K562 (cell line): ENCODE data around the gene SRMS. TPM values are rescaled to one million over a fixed set of nuclear protein-coding genes. Genes with fewer than 3 reads are reported as not detected.
A peak's percentile ranks its signal among the peaks of the same experiment; 100 is the strongest.

Source experiments
- ARHGAP35 ChIP-seq: fragments of 450-650 bp; IDR thresholded peaks from 2 replicates; pipeline ENCODE4 v1.6.1; 2018; ENCODE audit not compliant: partially characterized antibody
- CHD1 ChIP-seq: fragments of 200-600 bp; sonication (generic); IDR thresholded peaks from one replicate; pipeline ENCODE4 v1.6.1; 2012; ENCODE audit warnings: mild to moderate bottlenecking, moderate library complexity, low read length, inconsistent platforms
- DPF2 ChIP-seq: fragments of 450-650 bp; IDR thresholded peaks from 2 replicates; pipeline ENCODE4 v1.6.1; 2016
- HCFC1 ChIP-seq: IDR thresholded peaks from 2 replicates; pipeline ENCODE4 v1.6.1; 2012; ENCODE audit warnings: low read depth, low read length, improper control_type of control experiment
- POLR2A ChIP-seq: fragments of 450-650 bp; conservative IDR thresholded peaks from 2 replicates; pipeline ENCODE4 v1.6.1; 2016
- POLR3A ChIP-seq: IDR thresholded peaks from 2 replicates; pipeline ENCODE4 v1.6.1; 2011; ENCODE audit warnings: borderline replicate concordance, mild to moderate bottlenecking, moderate library complexity; ENCODE audit not compliant: insufficient read length, insufficient read depth; ENCODE audit errors: extremely low read depth
- POU5F1 ChIP-seq: fragments of 150-350 bp; IDR thresholded peaks from 2 replicates; pipeline ENCODE4 v1.6.1; 2014; ENCODE audit warnings: borderline replicate concordance, low read length, low read depth, mild to moderate bottlenecking; ENCODE audit not compliant: partially characterized antibody
- TAL1 ChIP-seq: fragments of 450-650 bp; IDR thresholded peaks from 2 replicates; pipeline ENCODE4 v1.6.1; 2016; ENCODE audit warnings: mild to moderate bottlenecking
- TCFL5 ChIP-seq: fragments of 250-450 bp; sonication (Bioruptor Pico); conservative IDR thresholded peaks from 2 replicates; pipeline ENCODE4 v1.6.1; 2021; ENCODE audit warnings: mild to moderate bottlenecking, moderate library complexity, matching md5 sums
- ZEB2 ChIP-seq: fragments of 450-650 bp; IDR thresholded peaks from 2 replicates; pipeline ENCODE4 v1.6.1; 2016
- ZNF12 ChIP-seq: sonication (generic); formaldehyde crosslinking; IDR thresholded peaks from 2 replicates; pipeline ENCODE4 v1.4.0; 2020; ENCODE audit warnings: mild to moderate bottlenecking, missing genetic modification reagents
- polyA plus RNA-seq, 8 experiments: library from polyadenylated mRNA; depleted of rRNA in 4 of 8; stranded (reverse) in 5 of 8; unstranded in 3 of 8; fragments of >200 nt; fragmentation: Nextera tagmentation in 2 of 8; fragmentation: Illumina TruSeq in 1 of 8; extraction: Ambion mirVana in 2 of 8; extraction: Trizol in 1 of 8; gene quantifications; 2 replicates each; pipeline versions ENCODE4 v1.2.1 to v1.2.3, GENCODE V29; 2011 to 2014; ENCODE audit warnings: inconsistent platforms in 1 of 8, missing spikeins in 1 of 8
- total RNA-seq, 7 experiments: library from RNA; depleted of rRNA in 6 of 7; stranded (reverse); fragments of >200 nt in 6 of 7; fragmentation: Illumina TruSeq in 2 of 7; extraction: Trizol in 2 of 7; gene quantifications; 2 replicates each; pipeline versions ENCODE4 v1.2.1 to v1.2.3, GENCODE V29; 2011 to 2021; ENCODE audit warnings: low replicate concordance in 1 of 7
- TF ChIP-seq, protein P1 (sequence below): sonication (generic); formaldehyde crosslinking; IDR thresholded peaks from 2 replicates; pipeline ENCODE4 v1.9.0; 2022; ENCODE audit warnings: mild to moderate bottlenecking, missing genetic modification reagents
- TF ChIP-seq, protein P2 (sequence below): fragments of 450-650 bp; IDR thresholded peaks from 2 replicates; pipeline ENCODE4 v1.6.1; 2016; ENCODE audit warnings: mild to moderate bottlenecking, moderate library complexity

Gene SRMS
- total and polyA plus RNA-seq, 9 of the 15 experiments (the other 6 are each of a cell fraction or from before 2014, with no cell fraction given): 0.07 TPM; not detected in 8

DNA sequence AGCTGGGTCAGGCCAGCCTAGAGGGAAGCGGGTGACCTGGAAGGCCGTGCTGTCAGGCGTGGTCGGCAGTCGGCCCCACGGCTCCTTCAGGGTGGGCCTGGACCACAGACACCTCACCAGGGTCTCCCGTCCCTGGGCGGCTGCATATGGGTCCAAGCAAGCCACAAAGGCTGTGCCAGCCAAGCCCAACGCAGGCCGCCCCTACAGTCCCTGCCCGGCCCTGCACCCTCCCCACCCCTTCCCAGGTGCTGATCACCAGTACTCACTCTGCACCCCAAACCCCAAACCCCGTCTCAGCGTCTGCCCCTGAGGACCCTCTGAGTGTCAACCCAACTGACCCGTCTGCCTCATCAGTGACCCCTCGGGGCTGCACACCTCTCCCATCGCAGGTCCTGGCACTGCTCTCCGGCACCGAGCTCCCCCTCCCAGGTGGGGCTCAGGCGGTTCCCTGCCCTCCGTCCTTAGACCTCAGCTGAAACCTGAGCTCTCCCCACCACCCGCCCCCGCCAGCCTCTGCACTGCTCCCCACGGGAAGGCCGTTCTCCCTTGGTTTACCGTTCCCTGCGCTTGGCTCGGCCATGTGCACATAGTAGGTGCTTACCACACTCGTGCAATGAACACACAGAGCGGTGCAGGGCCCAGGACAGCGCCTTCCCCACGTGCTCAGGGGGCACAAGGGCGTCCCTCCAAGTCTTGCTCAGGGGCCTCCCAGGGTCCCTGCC is 28.4 kb downstream of the SRMS start (continued):
- TF ChIP-seq TAL1: no peak
- TF ChIP-seq HCFC1: no peak
- TF ChIP-seq POU5F1: no peak
- TF ChIP-seq, protein P1, sequence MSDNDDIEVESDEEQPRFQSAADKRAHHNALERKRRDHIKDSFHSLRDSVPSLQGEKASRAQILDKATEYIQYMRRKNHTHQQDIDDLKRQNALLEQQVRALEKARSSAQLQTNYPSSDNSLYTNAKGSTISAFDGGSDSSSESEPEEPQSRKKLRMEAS (CRISPR knock-in tag): peak; percentile 27; the same call in 1 of the 2 replicates
- TF ChIP-seq ZEB2: no peak
- TF ChIP-seq CHD1: peak; percentile 24
- TF ChIP-seq ZNF12: 0 out of 2 replicates have a peak, but pooled peaks have one; percentile 11
- no peak for TF ChIP-seq ARHGAP35
- TF ChIP-seq, protein P2, sequence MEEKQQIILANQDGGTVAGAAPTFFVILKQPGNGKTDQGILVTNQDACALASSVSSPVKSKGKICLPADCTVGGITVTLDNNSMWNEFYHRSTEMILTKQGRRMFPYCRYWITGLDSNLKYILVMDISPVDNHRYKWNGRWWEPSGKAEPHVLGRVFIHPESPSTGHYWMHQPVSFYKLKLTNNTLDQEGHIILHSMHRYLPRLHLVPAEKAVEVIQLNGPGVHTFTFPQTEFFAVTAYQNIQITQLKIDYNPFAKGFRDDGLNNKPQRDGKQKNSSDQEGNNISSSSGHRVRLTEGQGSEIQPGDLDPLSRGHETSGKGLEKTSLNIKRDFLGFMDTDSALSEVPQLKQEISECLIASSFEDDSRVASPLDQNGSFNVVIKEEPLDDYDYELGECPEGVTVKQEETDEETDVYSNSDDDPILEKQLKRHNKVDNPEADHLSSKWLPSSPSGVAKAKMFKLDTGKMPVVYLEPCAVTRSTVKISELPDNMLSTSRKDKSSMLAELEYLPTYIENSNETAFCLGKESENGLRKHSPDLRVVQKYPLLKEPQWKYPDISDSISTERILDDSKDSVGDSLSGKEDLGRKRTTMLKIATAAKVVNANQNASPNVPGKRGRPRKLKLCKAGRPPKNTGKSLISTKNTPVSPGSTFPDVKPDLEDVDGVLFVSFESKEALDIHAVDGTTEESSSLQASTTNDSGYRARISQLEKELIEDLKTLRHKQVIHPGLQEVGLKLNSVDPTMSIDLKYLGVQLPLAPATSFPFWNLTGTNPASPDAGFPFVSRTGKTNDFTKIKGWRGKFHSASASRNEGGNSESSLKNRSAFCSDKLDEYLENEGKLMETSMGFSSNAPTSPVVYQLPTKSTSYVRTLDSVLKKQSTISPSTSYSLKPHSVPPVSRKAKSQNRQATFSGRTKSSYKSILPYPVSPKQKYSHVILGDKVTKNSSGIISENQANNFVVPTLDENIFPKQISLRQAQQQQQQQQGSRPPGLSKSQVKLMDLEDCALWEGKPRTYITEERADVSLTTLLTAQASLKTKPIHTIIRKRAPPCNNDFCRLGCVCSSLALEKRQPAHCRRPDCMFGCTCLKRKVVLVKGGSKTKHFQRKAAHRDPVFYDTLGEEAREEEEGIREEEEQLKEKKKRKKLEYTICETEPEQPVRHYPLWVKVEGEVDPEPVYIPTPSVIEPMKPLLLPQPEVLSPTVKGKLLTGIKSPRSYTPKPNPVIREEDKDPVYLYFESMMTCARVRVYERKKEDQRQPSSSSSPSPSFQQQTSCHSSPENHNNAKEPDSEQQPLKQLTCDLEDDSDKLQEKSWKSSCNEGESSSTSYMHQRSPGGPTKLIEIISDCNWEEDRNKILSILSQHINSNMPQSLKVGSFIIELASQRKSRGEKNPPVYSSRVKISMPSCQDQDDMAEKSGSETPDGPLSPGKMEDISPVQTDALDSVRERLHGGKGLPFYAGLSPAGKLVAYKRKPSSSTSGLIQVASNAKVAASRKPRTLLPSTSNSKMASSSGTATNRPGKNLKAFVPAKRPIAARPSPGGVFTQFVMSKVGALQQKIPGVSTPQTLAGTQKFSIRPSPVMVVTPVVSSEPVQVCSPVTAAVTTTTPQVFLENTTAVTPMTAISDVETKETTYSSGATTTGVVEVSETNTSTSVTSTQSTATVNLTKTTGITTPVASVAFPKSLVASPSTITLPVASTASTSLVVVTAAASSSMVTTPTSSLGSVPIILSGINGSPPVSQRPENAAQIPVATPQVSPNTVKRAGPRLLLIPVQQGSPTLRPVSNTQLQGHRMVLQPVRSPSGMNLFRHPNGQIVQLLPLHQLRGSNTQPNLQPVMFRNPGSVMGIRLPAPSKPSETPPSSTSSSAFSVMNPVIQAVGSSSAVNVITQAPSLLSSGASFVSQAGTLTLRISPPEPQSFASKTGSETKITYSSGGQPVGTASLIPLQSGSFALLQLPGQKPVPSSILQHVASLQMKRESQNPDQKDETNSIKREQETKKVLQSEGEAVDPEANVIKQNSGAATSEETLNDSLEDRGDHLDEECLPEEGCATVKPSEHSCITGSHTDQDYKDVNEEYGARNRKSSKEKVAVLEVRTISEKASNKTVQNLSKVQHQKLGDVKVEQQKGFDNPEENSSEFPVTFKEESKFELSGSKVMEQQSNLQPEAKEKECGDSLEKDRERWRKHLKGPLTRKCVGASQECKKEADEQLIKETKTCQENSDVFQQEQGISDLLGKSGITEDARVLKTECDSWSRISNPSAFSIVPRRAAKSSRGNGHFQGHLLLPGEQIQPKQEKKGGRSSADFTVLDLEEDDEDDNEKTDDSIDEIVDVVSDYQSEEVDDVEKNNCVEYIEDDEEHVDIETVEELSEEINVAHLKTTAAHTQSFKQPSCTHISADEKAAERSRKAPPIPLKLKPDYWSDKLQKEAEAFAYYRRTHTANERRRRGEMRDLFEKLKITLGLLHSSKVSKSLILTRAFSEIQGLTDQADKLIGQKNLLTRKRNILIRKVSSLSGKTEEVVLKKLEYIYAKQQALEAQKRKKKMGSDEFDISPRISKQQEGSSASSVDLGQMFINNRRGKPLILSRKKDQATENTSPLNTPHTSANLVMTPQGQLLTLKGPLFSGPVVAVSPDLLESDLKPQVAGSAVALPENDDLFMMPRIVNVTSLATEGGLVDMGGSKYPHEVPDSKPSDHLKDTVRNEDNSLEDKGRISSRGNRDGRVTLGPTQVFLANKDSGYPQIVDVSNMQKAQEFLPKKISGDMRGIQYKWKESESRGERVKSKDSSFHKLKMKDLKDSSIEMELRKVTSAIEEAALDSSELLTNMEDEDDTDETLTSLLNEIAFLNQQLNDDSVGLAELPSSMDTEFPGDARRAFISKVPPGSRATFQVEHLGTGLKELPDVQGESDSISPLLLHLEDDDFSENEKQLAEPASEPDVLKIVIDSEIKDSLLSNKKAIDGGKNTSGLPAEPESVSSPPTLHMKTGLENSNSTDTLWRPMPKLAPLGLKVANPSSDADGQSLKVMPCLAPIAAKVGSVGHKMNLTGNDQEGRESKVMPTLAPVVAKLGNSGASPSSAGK: peak; percentile 35; the same call in 1 of the 2 replicates
- no peak for TF ChIP-seq POLR3A
- TF ChIP-seq TCFL5 (CRISPR knock-in tag): no peak
- TF ChIP-seq DPF2: no peak
- no peak for TF ChIP-seq POLR2A
